Esophagus squamous epithelium (tissue), 4 donors: Measurements from ENCODE around the gene TRAPPC2.

Source experiments
- POLR2A ChIP-seq, 4 donors: fragments of 450-650 bp; IDR thresholded peaks; one replicate each; pipeline ENCODE4 v1.6.1; 2017; ENCODE audit warnings: antibody characterized with exemption in 4 of 4, mild to moderate bottlenecking in 4 of 4, moderate library complexity in 3 of 4
- TF ChIP-seq, protein P1 (sequence below), 6 experiments: fragments of 450-650 bp in 4 of 6; fragments of 200-600 bp in 2 of 6; sonication (generic) in 2 of 6; IDR thresholded peaks; one replicate each; pipeline ENCODE4 v1.5.1; 2016 to 2019; ENCODE audit warnings: antibody characterized with exemption in 6 of 6, mild to moderate bottlenecking in 4 of 6, moderate library complexity in 4 of 6

DNA sequence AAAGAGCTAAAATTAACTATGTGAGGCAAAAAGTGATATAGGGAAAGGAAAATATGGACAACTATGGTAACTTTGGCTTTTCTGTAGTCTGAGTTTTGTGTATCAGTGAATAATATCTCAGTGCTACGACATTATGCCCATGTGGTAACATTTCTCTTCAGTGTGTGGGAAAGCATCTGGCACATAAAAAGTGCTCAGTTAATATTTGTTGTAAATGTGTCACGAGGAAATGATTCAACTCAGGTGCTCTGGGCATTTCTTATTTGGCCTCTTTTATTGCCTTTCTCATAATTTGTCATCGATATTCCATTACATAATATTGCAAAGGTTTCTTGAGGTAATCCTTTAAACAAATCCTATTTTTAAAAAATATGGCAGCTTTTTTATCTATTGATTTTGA, 17.7 kb upstream of the TRAPPC2 start:
- TF ChIP-seq, protein P1, sequence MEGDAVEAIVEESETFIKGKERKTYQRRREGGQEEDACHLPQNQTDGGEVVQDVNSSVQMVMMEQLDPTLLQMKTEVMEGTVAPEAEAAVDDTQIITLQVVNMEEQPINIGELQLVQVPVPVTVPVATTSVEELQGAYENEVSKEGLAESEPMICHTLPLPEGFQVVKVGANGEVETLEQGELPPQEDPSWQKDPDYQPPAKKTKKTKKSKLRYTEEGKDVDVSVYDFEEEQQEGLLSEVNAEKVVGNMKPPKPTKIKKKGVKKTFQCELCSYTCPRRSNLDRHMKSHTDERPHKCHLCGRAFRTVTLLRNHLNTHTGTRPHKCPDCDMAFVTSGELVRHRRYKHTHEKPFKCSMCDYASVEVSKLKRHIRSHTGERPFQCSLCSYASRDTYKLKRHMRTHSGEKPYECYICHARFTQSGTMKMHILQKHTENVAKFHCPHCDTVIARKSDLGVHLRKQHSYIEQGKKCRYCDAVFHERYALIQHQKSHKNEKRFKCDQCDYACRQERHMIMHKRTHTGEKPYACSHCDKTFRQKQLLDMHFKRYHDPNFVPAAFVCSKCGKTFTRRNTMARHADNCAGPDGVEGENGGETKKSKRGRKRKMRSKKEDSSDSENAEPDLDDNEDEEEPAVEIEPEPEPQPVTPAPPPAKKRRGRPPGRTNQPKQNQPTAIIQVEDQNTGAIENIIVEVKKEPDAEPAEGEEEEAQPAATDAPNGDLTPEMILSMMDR (IDR thresholded peaks at IDR 0.05) = no peak
- no peak for TF ChIP-seq POLR2A (IDR thresholded peaks at IDR 0.05)
